Cerebellar cortex (tissue), 1 donor: ENCODE results near the gene GRAMD1A.
A peak's percentile ranks its signal among the peaks of the same experiment; 100 is the strongest.
"Not testable (repeated sequence)": the region's sequence is repeated elsewhere in the genome, so short reads cannot be mapped to it uniquely, and the experiment has no call there.

Experiments
- DNase-seq: peaks from one replicate; pipeline ENCODE4 v3.0.0-alpha.2; 2015; ENCODE audit warnings: low spot score

Gene GRAMD1A

DNA sequence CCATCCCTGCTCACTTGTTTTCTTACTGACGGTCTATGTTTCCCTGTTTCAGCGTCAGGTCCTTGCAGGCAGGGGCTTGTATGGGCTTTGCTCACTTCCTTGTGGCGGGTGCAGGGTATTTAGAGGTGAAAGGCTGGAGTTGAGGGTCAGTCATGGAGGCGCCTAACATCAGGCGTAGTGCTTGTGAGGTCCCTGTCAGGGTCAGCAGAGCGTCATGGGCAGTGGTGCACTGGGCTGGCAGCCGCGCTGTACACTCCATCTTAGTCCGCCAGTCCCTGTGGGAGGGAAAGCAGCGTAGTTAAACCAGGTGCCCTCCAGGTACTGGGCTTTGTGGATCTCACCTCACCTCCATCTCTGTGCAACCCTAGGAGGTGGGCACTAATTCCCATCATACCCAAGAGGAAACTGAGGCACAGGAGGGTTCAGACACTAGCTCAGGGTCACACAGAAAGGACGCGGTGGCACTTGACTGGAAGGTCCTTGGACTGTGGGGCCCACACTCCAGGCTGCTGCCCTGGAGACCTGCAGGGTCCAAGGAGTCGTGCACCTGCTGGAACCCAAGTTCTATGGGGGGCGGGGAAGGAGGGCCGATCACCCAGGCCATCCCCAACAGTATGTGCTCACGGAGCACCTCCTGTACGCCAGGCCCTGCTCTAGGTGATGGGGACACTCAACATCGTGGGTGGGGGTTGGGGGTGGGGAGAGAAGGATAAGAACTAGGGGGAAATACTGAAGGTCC lies 4.6 kb downstream of the GRAMD1A start:
- no peak for DNase-seq

DNA sequence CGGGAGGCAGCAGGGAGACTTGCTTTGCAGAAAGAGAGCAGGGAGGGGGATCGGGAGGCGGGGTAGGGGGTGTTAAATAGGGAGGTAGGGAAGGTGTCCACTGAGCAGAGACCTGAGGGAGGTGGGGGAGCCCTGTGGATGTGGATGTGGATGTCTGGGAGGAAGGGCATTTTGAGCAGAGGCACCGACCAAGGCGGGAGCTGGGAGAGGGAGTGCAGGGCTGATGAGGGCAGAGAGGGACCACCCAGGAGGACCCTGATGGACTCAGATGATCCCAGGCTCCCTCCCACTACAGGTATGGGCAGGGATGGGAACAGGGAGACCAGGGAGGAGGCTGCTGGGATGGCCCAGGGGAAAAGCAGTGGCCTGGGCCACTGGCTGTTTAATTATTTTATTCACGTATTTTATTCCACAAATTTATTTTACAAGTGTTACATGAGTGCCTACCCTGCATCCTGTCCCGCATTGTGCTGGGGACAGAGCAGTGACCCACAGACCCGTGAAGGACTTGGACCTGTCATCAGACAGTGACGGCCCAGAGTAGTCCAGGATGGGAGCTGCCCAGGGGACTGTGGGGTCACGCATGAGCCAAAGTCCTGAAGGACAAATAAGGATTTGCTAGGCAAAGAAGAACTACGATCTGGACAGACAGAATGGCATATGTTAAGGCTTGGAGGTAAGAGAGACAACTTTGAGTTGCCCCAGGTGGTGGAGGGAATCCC lies 5.3 kb downstream of the GRAMD1A start:
- DNase-seq: no peak

DNA sequence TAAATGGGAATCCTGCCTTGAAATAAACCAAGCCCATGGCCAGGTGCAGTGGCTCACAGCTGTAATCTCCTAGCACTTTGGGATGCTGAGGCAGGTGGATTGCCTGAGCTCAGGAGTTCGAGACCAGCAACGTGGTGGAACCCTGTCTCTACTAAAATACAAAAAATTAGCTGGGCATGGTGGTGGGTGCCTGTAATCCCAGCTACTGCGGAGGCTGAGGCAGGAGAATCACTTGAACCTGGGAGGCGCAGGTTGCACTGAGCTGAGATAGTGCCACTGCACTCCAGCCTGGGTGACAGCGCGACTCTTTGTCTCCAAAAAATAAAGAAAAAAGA lies 5.9 kb downstream of the GRAMD1A start:
- DNase-seq: not testable (repeated sequence)

DNA sequence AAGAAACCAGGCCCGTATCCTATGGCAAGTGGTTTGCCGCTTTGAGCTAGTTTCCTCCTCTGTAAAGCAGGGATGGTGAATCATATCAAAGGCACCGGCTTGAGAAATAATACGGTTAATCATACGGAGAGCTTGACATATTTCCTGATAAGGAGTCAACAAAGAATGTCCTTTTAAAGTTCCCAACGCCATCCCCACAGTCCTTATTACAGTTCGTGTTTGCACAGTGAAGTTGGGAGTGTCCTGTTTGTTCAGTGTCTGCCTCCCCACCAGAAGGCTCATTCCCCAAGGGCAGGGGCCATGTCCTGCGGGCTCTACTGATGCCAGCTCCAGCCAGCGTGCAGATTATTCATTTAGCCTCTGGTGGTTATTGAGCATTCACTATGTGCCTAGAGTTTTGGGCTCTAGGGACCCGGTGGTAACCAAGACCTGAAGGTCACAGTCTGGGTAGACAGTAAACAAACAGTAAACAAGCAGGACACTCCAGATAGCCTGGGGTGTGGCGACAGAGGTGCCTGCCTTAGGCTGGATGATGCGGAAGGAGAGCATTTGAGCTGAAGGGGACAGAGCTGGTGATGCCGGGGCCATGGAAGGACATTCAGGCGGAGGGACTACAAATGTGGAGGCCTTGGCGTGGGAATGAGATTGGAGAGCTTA lies 6.3 kb downstream of the GRAMD1A start:
- DNase-seq: no peak

DNA sequence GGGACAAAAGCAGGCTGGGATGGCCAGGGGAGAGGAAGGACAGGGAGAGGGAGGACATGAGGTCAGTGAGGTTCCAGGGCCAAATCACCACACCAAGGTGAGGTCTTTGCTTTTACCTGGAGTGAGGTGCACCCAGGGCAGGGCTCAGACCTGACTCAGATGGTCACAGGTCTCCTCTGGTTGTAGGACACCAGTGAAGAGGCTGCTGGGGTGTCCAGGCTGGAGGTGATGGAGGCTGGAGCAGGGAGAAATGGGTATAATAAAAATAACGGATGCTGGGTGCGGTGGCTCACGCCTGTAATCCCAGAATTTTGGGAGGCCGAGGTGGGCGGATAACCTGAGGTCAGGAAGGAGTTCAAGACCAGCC lies 6.9 kb downstream of the GRAMD1A start:
- DNase-seq: no peak

DNA sequence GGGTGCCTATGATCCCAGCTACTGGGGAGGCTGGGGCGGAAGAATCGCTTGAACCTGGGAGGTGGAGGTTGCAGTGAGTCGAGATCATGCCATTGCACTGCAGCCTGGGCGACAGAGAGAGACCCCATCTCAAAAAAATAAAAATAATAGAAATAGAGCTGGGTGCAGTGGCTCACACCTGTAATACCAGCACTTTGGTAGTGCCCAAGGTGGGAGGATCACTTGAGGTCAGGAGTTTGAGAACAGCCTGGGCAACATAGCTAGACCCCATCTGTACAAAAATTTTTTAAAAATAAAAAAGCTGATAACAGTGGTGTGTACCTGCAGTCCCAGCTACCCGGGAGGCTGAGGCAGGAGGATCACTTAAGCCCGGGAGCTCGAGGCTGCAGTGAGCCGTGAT lies 7.3 kb downstream of the GRAMD1A start:
- DNase-seq: not testable (repeated sequence)

DNA sequence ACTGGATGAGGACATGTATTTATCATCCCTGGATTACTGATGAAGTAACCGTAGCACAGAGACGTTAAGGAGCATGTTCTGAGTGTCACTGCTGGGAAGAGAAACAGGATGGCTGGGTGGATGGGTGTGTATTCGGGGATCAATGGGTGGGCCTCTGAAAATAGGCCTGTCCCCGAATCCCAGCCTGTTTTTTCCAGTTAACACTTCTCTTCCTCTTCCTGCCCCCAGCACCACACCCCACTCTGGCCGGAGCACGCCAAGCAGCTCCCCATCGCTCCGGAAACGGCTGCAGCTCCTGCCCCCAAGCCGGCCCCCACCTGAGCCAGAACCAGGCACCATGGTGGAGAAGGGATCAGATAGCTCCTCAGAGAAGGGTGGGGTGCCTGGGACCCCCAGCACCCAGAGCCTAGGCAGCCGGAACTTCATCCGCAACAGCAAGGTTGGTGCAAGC lies 8.8 kb downstream of the GRAMD1A start:
- DNase-seq: no peak

DNA sequence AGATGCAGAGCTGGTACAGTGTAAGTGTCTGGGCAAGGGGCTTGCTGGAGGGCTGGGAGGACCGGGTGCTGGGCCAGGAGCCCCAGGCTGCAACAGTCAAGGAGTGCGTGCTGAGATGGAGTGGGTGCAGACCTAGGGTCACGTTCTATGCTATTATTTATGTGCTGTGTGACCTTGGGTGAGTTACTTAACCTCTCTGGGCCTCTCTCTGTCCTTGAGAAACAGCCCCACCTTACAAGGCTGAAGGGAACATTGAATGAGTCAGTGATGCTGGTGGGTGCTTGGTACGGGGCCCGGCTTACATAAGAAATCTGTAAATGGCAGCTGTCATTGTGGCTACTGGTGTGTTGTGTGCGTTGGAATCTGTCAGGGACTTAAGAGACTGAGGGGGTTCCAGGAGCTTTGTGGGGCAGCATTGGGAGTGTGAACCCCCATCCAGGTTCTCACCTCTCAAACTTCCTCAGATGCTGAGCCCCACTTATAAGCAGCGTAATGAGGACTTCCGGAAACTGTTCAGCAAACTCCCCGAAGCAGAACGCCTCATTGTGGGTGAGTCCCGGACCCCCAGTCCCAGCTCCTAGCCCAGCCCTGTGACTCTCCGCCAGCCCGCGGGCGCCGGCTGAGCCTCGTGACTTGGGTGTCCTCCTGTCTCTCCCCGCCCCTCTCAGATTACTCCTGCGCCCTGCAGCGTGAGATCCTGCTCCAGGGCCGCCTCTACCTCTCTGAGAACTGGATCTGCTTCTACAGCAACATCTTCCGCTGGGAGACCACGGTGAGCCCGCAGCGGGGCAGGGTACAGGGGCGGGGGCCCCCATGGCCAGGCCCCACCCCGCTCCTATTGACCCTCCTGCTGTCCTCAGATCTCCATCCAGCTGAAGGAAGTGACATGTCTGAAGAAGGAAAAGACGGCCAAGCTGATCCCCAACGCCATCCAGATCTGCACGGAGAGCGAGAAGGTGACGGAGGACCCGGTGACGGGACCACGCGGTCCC lies 9.6 kb downstream of the GRAMD1A start:
- DNase-seq: no peak

DNA sequence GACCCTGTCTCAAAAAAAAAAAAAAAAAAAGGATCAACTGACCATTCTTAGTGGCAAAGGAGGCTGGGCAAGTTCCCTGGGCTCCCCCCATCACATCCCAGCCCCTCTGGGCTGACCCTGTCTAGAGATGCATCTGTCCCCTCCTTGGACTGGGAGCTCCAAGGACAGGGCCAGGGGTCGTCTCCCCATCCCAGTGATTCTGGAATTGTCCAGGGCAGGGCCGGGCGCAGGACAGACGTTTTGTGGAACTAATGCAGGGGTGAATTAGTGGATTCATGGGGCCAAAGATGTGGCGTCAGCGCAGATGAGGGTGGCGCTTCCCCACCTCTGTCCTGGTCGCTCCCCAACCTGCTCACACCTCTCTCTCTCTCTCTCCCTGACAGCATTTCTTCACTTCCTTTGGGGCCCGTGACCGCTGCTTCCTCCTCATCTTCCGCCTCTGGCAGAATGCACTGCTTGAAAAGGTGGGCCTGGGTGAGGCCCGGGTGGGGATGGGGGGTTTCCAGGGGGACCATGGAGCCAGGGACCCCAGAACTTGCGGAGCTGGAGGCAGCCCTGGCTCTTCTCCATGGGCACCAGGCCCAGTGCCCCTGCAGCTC lies 11.1 kb downstream of the GRAMD1A start:
- DNase-seq: no peak

DNA sequence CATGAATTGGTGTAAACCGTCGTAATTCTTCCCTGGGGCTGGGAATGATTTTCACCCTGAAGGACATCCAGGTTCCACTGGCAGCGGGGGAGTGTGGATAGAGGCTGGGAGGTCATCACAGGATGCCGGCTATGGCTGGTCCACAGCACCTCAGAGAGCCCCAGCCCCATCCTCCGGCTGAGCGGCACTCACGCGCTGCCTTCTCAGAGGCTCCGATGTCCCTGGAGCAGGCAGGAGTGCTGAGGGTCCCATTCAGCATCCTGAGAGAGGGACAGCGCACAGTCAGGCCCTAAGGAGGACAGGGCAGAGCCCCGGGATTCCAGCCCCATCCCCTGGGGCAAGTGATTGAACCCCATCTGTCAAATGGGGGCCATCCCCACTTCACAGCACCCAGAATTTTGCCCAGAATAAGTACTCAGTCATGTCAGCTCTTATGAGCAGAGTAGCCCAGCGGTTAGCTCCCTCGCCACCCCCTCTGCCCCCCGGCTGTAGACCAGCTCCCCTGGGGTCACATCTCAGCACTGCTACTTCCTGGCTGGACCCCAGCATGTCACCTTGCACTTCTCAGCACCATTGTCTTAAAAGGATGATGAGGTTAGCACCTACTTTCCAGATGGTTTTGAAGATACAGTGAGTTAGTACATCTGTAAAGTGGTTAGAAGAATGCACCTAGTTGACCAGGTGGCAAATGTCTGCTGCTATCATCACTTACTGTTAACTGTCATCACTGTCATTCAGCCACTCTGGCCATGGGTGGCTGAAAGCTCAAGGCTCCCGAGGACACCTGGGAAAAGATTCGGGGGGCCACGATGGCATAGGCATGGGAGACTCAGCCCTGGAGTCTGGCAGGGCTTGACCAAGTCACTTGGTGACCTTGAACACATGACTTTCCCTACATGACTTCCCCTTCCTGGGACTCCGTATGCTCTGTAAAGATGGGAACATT lies 11.9 kb downstream of the GRAMD1A start:
- no peak for DNase-seq

DNA sequence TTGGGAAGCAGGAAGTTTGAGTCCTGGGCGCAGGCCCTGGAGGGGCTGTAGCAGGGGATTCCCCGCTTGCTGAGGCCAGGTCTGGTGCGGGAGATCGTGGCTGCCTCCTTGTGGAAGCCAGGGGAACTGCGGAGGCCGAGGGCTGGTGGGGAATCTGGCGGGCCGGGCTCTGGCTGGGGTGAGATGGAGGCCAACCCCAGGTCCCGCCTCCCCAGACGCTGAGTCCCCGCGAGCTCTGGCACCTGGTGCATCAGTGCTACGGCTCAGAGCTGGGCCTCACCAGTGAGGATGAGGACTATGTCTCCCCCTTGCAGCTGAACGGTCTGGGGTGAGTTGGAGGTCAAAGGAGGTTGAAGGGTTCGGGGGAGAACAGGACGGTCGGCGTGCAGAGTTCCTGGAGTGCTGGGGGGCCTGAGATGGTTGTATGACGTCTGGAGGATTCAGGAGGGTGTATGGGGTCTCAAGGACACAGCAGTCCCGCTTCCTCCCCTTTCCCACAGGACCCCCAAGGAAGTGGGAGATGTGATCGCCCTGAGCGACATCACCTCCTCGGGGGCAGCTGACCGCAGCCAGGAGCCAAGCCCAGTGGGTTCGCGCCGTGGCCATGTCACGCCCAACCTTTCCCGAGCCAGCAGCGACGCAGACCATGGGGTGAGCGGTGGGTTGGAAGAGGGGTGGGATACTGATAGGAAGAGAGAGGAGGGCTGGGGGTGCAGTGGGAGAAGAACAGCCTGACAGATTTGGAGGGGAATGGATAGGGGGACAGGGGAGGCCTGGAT lies 13.1 kb downstream of the GRAMD1A start:
- DNase-seq: peak; percentile 49

DNA sequence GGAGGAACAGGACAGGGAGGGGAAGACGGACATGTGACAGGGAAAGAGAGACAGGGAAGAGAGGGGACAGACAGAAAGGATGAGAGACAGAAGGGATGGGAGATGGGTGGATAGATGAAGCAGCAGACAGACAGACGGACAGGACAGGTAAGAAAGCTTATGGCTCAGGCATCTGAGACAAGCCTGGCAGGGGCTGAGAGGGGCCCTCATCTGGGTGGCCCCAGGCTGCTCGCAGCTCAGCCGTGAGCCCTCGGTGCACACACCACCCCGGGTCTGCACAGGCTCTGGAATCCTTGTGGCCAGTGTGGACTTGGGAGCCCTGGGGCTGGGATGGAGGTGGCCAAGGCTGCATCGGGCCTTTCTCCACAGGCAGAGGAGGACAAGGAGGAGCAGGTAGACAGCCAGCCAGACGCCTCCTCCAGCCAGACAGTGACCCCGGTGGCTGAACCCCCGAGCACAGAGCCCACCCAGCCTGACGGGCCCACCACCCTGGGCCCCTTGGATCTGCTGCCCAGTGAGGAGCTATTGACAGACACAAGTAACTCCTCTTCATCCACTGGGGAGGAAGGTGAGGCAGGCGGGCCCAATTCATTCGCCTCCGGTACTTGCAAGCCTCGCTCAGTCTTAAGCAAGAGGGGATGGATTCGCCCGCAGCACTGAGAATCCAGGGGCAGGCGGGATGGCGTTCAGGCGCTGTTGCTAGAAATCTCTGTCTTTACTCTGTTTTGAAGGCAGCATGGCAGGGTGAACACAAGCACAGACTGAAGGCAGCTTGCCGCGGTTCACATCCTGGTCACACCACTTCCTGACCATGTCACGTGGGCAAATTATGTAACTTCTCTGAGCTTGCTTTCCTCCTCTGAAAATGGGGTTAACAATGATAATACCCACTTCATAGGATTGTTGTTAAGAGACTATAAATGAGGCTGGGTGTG lies 14.0 kb downstream of the GRAMD1A start:
- DNase-seq: no peak

DNA sequence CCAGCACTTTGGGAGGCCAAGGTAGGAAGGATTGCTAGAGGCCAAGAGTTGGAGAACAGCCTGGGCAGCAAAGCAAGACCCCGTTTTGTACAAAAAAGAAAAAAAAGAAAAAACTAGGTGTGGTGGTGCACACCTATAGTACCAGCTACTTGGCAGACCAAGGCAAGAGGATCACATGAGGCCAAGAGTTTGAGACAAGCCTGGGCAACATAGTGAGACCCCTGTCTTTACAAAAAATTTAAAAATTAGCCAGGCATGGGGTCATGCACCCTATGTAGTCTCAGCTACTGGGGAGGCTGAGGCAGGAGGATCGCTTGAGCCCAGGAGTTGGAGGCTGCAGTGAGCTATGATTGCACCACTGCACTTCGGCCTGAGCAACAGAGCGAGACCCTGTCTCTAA lies 14.7 kb downstream of the GRAMD1A start:
- DNase-seq: not testable (repeated sequence)

DNA sequence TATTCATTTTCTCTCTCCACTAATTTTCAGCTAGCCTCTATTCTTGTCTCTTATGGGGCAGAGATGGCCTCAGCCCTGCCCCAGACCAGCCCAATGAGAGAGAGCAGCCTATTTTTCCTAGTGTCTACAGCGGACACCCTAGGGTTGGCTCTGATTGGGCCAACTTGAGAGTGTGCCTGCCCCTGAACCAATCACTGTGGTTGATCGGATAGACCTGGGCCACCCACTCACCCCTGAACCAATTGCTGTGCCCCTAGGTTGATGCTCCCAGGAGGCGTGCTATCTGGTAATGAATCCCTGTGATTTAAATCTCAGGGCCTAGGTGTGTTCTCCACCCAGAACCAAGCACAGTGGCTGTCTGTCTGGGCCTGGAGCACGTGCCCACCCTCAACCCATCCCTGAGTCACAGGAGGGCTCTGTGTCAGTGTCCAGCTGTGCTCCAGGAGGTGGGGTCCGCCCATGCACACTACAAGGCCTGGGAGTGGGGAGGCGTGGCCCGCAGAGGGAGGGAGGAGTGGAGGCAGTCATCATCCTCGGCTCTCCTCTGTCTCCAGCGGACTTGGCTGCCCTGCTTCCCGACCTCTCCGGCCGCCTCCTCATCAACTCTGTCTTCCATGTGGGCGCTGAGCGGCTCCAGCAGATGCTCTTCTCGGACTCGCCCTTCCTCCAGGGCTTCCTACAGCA lies 15.3 kb downstream of the GRAMD1A start:
- no peak for DNase-seq

DNA sequence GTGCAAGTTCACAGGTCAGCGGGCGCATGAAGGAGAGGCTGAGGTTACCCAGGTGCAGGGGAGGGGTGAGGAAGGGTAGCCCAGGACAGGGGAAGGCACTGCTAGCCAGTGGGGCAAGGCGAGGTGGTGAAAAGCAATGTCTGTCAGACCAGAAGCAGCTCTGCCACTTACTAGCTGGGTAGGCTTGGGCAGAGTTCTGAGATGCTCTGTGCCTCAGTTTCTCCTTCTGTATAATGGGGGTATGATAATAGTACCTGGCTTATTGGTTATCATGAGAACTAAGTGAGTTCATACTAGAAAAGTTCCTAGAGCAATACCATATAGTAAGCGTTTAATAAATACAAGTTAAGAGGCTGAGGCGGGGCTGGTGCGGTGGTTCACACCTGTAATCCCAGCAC lies 15.8 kb downstream of the GRAMD1A start:
- no peak for DNase-seq

DNA sequence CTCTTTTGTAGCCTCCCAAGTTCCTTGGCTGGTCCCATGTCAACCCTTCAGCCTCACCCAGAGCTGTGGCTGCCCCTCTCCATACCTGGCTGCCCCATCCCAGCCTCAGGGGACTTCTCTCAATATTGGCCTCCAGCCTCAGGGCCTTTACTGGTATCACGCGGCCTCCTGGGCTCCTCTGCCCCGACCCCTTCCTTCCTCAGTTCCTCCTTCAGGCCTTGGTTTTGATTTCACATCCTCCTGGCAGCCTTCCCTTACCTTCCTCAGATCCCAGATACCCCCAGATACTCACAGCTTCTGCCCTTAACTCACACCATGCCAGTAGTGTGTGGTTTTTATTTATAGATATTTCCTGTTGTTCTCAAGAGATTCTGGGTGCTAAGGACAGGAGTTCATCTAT lies 17.4 kb downstream of the GRAMD1A start:
- no peak for DNase-seq

DNA sequence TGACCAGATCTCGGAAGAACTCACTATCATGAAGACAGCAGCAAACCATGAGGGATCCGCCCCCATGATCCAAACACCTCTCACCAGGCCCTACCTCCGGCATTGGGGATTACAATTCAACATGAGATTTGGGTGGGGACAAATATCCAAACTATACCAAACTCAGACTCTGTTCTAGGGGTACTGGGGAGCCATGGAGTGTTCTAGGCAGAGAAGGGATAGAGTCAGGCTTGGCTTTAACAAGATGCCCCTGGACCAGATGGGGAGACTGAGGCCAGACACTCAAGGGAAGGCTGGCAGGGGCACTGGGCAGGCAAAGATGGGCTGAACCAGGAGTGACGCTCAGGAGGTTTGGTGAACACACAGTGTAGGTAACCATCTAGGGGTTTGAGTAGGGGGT lies 18.3 kb downstream of the GRAMD1A start:
- no peak for DNase-seq

DNA sequence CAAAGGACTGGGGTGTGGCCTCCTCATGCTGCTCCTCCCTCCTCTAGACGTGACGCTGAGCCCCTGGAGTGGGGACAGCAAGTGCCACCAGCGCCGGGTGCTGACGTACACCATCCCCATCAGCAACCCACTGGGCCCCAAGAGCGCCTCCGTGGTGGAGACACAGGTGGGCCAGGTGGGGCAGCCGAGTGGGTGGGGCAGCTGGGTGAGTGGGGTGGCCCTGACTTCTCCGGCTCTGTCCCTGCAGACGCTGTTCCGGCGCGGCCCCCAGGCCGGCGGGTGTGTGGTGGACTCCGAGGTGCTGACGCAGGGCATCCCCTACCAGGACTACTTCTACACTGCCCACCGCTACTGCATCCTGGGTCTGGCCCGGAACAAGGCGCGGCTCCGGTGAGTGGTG lies 19.0 kb downstream of the GRAMD1A start:
- no peak for DNase-seq
